Measurements from ENCODE around the gene CREBBP.

CREBBP gene

DNA sequence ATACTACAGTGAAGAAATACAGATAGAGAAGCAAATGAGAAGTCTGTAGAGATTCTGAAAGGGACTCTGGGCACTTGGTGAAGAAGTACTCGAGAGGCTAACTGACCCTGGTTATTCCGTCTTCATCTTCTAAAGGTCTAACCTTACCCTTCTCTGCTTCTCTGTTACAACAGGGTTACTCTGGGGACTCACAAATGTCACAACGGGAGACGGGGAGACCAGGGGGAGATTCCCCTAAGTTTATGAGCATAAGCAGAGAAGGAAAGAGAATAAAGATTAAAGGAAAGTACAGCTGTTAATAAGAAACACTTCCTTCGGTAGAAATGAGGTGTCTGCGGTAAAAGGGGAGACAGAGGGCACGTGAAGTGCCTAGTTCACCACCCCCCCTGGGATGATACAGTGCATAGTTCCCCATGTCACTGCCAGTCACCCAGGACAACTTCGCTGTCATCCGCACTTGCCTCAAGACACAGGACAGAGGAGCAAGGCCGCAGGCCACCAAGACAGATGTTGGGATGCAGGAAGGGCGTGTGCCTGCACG lies 88.0 kb downstream of the CREBBP start:
- no peak for DNase-seq

DNA sequence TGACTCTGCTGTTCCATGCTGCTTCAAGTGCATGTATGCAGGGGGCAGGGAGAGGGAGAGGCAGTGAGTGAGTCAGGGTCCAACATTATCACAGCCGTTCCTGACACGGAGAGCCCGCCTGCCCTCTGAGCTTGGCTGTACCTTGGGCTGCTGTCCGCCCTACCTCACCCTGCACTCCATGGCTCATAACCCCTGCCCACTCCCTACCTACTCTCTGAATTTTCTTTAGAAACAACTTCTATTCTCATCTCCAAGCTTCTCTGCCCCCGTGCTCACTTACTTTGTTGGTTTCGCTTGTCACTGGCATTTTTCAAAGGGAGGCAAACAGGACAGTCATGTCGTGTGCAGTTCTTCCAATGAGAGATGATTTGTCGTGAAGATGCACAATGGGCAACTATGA lies 88.8 kb downstream of the CREBBP start:
- DNase-seq: no peak

DNA sequence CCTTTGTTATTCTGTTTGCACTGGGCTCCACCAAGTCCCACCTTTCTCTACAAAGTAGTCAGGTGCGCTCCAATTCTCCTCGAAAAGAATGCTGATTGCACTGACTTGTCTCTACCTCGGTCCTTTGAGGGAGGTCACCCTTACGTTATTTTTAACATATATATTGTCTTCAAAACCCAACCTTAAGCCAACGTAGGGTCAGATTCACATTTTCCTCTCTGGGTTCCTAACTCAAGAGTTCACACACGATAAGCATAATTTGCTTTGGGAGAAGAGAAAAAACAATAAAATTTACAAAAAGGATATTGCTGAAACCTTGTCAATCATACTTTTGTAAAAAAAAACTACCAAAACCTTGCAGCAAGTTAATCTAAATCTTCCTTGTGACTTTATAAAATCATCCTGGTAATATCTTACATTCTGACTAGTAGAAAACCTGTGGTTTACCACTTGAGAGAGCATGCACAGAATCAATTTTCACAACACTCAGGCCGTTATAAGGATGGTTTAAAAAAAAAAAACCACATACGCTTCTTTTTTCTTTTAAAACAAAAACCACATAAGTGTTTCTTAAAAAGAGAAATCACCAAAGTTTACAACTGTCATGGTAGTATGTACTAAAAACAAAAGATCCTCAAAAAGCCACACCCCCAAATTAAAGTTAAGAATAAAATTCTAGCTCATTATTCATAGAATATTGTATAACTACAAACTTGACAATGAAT lies 91.0 kb downstream of the CREBBP start:
- DNase-seq: no peak

DNA sequence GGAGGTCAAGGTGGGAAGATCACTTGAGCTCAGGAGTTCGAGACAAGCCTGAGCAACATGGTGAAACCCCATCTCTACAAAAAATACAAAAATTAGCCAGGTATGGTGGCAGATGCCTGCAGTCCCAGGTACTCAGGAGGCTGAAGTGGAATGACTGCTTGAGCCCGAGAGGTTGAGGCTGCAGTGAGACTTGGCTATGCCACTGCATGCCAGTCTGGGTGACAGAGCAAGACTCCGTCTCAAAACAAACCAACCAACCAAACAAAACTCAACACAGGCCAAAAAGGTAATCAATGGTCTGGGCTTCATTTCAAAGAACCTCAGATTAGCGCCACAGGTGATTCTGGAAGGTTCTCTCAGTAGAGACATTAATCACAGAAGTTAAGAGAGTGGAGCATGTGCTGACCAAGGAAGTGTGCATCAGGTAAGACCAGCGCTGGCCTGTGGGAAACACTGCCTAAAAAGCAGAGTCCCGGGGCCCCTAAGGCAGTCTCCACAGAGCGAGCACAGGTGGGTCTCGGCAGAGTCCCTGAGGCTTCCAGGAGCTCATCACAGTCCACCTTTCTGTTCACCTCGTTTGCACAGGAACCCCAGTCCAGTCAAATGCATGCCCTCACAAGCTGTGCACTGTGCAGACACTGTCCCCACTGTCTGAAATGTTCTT lies 91.7 kb downstream of the CREBBP start:
- no peak for DNase-seq

DNA sequence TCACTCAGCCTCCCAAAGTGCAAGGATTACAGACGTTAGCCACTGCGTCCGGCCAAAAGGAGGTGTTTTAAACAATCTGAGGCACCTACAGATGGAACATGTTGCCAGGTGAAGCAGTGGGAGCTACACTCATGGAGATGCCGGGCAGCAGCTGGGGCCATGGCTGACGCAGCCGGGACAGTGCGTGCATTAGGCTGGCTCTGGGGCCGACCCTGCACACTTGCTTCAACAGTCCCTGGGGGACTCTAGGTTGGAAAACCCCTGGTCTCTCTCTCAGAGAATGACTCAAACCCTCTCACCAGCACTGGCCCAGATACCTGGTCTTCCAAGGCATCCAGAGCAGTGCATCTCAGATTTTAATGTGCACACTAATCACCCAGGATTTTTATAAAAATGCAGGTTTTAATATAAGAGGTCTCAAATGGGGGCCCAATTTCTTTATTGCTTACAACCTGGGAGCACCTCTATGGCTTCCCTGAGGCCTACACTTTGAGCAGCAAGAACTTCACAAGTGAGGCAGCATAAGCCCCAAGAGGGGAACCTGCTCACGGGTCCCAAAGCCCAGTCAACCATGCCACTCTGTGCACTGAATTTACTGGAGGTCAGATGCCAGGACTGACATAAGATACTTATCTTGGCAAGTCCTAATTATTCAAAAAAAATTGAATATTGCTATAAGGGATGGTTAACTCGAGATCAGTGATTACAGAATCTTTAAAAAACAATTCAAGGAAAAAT lies 92.4 kb downstream of the CREBBP start:
- peak; percentile 11 for DNase-seq

DNA sequence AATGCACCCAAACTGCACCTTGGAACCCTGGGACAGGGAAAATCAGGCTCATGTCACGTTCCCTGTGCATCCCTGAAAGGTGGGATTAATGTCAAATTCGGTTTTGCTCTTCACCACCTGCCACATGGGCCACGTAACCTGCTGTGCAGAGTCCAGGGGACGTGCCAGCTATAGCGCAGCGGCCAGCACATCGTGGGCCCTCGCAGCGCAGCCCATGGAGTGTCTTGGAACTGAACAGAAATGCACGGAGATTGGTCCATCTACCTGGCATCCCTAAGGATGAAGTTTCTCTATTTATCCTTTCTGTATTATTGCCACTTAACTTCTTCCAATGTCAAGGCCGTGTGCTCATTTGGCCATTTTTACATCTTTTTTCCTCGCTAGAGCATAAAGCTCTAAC lies 95.1 kb downstream of the CREBBP start:
- no peak for DNase-seq

DNA sequence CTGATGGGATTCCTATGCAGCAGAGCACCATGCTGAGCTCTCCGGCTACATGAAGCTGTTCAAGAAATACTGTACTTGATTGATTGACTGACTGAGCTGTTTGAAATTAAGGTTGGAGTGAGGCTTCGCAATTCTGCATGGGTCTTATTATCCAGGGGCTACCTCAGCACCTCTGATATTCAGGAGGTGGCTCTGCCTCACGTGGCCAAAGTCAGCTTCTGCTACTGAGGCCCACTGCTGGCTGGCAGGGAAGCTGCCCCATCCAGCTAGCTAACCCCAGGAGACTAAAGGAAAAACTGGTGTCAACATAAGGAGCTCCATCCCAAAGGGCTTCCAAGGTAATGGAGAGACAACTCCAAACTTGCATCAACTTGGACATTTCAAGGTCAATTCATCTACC lies 97.0 kb downstream of the CREBBP start:
- no peak for DNase-seq

DNA sequence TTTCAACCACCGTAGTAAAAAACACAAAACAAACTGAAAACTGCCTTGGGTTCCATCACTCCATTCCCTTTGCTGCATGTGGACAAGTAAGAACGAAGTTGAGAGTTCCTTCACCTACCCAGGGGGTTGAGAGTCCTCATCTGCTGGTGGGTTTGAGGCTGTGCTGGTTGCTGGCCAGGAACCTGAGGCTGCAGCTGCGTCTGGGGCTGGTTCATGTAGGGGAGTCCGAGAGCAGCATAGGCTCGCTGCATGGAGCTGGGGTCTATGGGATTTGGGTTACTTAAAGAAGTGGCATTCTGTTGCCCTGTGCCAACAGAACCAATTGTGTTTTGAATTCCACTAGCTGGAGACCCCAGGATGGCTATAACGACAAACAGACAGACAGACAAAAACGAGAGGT lies 97.9 kb downstream of the CREBBP start:
- no peak for DNase-seq

DNA sequence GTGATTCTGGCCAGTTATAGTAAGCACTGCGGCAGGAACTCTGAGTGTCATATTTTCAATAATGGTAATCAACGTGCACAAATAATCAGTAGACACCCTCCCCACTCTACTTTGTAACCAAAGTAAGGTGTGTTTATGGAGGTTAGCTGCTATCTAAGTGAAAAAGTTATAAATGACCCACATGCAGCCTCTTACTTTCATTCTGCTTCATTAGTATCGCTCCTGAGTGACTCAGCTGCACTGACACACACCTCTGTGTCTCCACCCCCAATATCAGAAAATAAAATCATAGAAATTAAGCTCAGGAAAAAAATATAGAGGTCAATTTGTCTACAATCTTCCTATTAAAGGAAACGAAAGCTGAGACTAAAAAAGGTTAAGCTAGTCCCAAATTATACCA lies 99.1 kb downstream of the CREBBP start:
- no peak for DNase-seq

DNA sequence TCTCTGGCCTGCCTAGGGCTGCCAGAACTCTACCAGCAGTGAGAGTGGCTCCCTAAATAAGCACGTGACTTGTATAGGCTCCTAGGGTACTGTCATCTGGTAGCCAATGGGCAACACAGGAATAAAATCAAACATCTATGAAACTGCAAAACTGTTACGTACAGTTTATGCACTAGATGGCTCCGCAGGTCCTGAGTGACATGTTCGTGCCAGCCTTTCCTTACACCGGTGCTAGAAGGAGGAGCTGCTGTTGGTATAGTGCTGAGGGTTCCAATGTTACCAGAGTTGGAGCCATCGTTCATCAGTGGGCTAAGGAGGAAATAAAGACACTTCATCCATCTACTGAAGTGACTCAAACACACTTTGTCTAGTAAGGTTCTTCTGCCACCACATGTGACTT lies 99.9 kb downstream of the CREBBP start:
- DNase-seq: no peak

DNA sequence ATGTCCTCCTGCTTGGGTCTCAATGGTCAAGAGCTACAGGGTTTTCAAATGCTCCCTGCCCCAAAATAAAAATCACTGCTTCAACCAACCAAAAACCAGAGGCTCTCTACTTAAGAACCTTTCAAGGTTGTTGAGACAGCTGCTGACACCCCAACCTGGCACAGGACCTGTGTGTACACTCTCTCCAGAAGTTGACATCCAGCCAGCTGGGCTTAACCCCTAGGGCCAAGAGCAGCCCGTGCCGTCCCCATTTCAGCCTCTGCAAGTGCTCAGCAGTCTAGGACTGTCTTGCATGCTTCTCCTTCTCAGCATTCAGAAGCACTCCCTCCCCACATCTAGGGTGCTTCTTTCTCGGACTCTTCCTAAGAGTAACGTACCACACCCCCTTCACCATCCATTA lies 104.2 kb downstream of the CREBBP start:
- no peak for DNase-seq

DNA sequence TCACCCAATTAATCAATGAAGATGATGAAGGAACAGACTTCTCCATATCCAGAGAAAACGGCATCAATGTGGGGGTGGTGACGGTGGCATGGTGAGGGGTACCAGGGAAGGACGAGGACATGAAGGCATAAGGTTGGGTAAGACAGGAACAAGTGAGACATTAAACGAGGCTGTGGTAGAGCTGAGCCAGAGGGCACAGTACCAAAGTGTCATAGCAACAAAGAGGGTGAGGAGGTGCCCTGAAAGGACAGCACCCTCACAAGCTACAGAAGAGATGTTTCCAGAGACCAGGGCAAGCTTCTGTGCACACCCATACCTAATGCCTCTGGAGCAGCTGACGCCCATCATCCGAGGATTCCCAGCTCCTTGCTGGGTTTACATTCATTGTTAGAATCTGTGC lies 105.7 kb downstream of the CREBBP start:
- no peak for DNase-seq

DNA sequence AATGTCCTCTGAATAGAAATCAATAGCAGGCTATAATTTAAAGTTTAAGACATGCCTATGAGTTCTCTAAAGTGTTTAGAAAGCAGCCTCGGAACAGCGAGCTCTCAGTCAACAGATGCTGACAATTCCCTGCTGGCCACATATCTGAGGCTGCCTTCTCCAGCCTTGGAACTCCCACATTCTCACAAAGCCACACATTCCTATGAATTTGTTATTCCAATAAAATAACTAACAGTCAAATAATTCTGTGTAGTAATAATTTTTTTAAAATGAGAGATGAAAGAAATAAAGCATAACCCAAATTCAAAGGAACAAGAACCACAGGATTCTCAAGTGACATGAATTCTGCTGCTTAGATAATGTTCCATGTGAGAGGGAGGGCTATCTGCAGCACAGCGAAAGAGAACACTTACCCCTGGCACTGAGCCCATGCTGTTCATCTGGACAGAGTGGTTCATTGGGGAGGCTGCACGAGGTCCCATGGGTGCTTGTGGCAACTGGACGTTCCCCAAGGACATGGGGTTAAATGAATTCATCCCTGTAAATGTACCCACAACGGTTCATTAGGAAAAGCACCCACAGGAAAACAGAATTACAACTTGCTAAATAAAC lies 106.3 kb downstream of the CREBBP start:
- DNase-seq: no peak

DNA sequence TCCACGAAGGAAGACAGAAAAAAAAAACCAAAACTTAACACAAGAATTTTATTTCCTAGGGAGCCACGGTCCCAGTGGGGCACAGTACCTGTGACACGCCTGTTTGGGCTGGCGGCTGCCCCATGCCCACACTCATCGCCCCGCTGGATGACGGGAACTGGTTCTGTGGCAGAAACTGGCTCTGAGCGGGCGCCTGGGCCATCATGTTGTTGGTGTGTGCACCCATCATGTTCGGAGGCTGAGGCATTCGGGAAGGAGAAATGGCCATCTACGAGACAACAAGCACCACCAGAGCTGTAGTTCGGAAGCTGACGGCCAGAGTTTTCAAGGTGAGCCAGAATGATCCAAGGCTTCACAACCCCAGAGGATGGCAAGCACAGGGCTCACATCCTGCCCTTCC lies 106.8 kb downstream of the CREBBP start:
- DNase-seq: no peak

DNA sequence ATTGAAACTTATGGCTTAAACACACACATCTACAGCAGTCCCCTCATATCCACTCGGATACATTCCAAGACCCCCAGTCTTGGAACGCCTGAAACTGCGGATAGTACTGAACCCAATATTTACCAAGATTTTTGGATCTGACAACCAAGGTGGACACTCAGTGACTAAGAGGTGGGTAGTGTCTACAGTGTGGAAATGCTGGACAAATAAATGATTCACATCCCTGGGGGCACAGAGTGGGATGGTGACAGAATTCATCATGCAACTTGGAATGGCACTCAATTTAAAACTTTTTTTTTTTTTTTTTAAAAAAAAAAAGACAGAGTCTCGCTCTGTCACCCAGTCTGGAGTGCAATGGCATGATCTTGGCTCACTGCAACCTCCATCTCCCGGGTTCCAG lies 109.0 kb downstream of the CREBBP start:
- no peak for DNase-seq

DNA sequence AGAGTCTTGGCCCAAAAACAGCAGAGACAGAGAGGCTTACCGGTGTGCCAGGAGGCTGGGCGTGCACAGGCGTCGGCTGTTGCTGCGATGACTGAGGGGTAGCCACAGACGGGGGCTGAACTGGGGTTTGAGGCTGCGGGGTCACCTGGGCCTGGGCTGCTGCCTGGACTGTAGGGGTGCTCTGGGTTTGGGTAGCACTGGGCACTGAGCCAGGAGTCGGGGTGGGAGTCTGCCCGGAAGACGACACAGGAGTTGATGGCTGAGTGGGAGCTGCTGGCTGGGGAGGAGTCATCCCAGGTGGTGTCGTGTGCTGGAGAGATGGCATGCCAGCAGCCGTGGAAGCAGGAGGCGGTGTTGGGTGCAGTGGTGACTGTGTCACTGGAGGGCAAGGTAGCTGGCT lies 110.0 kb downstream of the CREBBP start:
- DNase-seq: no peak

DNA sequence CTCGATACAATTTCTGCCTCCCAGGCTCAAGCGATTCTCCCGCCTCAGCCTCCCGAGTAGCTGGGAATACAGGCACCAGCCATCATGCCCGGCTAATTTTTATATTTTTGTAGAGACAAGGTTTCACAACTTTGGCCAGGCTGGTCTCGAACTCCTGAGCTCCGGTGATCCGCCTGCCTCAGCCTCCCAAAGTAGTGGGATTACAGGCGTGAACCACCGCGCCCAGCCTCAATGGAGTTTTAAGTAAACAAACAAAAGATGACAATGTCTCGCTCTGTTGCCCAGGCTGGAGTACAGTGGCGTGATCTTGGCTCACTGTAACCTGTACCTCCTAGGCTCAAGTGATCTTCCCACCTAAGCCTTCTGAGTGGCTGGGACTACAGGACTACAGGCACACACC lies 110.6 kb downstream of the CREBBP start:
- DNase-seq: no peak

DNA sequence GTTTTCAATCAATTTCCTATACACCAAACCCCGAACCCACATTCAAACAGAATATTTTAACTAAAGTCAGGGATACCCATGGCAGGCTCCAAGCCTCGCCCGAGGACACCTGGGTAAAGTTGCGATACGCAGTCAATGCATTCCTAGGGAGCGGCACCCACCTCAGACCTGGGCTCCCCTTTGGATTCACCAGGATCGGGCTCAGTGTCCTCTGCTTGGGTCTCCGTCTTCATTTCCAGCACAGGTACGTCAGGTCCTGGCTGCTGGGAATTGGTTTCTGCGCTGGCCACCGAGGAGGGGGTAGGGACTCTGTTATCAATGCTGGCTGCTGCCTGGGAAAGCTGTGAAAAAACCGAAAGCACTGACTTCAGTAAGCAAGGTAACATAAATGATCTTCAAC lies 111.5 kb downstream of the CREBBP start:
- no peak for DNase-seq

DNA sequence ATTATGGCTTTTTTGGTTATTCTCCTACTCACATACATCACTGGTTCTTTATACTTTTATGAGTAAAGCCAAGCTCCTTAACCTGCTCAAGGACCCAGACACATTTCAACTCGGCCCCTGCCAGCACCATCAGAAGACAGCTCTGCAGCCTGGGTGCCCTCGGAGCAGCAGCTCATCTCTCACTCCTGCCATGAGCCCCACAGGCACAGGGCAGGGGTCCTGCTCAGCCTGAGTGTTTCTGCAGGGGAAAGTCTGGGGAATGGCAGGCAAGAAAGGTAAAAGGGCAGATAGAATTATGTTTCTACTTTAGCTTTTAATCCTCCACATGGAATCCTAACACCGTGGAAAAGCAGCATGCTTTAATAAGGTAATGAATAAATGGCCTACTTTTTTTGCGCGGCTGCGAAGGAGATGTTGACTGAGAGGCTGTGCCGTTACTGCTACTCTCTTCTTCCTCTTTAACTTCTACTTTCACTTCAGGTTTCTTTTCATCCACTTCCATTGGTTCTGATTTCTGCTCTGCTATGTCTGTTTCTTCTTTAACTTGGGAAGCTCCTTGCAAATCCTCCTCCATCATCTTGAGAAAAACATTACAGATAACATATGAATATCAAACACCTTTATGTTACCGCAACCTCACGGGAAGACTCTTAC lies 113.1 kb downstream of the CREBBP start:
- DNase-seq: no peak

DNA sequence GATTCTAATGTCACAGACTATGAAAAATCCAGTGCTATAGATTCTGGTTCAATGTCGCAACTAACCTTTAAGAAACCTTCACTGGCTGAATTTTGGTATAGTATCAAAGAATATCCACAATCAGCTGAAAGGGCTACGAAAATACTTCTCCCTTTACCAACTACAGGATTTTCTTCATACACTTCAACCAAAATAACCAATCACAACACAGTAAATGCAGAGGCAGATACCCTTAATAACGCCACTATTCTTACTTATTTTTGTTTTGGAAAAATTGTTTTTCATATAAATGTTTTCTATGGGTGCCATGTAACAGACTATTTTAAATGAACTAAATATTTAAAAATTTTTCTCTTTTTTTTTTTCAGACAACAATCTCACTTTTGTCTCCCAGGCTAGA lies 114.3 kb downstream of the CREBBP start:
- DNase-seq: no peak

DNA sequence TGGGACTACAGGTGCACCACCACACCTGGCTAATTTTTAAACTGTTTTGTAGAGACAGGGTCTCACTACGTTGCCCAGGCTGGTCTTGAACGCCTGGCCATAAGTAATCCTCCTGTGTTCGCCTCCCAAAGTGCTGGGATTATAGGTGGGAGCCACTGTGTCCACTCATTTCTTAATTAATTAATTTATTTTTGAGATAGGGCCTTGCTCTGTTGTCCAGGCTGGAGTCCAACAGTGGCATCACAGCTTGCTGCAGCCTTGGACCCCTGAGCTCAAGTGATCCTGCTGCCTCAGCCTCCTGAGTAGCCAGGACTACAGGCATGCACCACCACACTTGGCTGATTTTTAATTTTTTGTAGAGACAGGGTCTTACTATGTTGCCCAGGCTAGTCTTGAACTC lies 116.1 kb downstream of the CREBBP start:
- DNase-seq: no peak

DNA sequence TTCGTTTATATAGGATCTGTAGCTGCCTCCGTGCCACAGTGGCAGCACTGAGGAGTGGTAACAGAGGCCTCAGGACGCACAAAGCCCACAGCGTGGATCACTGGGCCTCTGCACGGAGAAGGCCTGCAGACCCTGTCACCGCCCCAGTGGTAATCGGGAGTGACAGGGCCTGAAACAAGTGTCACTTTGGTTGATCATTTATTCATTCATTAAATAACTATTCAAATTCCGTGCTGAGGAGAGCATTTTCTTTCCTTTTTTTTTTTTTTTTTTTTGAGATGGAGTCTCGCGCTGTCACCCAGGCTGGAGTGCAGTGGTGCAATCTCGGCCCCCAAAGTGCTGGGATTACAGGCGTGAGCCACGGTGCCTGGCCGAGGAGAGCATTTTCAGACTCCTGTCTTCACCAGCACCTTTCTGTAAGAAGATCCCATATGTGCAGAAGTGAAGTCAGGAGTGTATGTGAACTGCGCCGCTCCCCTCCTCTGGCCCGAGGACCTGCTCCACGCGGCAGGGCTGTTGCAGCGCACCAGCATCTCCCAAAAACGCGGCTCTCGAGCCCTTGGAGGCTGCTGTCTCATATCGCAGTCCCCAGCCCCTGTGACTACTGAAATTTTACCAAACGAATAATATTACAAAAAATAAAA lies 118.3 kb downstream of the CREBBP start:
- DNase-seq: peak; percentile 91

Measured in eye (tissue), 1 donor.